GM19193 (cell line): Measurements from ENCODE around the gene ZFPM1.

Experiments
- POLR2A ChIP-seq: IDR thresholded peaks from 4 replicates; pipeline ENCODE4 v1.6.1; 2011; ENCODE audit not compliant: insufficient read depth, insufficient read length; ENCODE audit errors: extremely low read depth

Gene ZFPM1

GRCh38 chr16:88437367-88437964 is 15.6 kb upstream of the ZFPM1 start:
- no peak for TF ChIP-seq POLR2A

DNA sequence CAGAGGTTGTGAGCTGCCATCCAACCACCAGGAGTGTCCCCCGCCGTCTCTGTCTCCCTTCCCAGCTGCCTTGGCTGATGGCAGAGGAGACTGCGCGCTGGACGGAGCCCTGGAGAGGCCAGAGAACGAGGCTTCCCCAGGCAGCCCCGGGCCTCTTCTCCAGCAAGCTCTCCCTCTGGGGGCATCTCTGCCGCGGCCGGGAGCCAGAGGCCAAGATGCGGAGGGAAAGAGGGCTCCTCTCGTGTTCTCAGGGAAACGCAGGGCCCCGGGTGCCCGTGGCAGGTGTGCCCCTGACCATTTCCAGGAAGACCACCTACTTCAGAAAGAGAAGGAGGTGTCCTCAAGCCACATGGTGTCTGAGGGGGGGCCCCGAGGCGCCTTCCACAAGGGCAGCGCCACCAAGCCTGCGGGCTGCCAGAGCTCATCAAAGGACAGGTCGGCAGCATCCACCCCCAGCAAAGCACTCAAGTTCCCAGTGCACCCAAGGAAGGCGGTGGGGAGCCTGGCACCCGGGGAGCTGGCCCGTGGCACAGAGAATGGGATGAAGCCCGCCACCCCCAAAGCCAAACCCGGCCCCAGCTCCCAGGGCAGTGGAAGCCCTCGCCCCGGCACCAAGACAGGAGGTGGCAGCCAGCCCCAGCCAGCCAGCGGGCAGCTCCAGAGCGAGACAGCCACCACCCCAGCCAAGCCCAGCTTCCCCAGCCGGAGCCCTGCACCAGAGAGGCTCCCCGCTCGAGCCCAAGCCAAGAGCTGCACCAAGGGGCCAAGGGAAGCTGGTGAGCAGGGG is 14.8 kb upstream of the ZFPM1 start:
- no peak for TF ChIP-seq POLR2A

- no peak for TF ChIP-seq POLR2A
Measured at GRCh38 chr16:88439016-88439415, 14.1 kb upstream of the ZFPM1 start.

GRCh38 chr16:88439706-88440105 is 13.4 kb upstream of the ZFPM1 start:
- TF ChIP-seq POLR2A = no peak

DNA sequence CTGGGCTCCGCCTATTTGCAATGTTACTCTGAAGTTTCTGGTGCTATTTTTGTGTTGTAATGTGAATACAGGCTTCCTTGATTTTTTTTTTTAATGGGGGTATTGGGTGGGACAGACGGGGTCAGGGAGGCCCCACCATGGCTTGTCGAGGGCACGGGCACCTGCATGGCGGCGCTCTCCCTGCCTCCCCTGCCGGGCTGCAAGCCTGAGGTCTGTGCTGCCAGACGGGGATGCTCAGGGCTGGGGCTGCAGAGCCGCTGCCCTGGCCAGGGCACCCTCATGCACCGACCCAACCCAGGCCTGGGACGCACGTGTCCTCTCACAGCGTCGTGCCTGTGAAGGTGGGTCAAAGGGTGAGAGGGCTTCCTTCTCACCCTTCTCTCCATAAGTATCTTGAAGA is 13.0 kb upstream of the ZFPM1 start:
- no peak for TF ChIP-seq POLR2A

DNA sequence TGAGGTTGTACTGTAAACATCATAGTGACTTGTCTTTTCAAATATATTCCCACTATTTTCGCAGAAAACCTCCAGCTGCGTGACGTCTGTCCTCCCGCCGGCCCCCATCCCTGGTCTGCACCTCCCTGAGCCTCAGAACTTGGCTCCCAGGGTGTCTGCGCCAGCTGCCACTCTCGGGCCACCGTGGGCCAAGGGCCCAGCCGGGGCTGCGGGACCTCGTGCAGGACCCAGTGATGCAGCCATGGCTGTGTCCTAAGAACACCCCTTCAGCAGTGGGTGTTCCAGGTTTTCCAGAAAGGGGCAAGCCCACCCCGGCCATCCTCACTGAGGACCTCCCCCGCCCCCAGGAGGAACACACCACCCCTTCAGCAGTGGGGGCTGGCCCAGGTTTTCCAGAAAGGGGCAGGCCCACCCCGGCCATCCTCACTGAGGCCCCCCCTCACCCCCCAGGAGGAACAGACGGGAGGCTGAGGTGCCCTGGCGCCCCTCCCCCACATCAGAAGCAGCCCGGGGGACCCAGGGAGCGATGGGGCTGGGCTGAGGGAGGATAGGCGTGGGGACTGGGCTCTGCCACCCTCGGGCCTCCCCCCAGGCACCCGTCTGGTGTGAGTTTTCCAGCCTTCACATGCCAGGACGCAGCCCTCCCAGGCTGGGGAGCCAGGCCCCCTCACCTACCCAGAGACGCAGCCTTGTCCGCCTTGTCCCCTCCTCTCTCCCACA is 12.2 kb upstream of the ZFPM1 start:
- TF ChIP-seq POLR2A = no peak

GRCh38 chr16:88441460-88441859 is 11.6 kb upstream of the ZFPM1 start:
- no peak for TF ChIP-seq POLR2A

DNA sequence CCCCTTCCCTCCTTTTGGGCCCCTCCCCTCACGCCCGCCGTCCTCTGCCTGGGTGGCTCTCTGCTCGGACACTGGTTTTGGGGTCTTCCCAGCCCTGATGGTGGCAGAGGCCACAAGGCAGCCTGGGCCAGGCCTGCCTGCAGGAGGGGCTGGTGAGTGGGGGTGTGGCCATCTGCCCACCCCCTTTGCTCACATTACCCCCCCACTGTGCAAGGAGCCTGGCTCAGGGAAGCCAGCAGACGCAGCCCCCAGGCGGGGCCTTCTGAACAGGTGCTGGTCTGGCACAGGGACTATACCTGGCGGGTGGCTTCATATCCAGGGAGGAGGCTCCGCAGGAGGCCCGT is 10.7 kb upstream of the ZFPM1 start:
- TF ChIP-seq POLR2A = no peak

DNA sequence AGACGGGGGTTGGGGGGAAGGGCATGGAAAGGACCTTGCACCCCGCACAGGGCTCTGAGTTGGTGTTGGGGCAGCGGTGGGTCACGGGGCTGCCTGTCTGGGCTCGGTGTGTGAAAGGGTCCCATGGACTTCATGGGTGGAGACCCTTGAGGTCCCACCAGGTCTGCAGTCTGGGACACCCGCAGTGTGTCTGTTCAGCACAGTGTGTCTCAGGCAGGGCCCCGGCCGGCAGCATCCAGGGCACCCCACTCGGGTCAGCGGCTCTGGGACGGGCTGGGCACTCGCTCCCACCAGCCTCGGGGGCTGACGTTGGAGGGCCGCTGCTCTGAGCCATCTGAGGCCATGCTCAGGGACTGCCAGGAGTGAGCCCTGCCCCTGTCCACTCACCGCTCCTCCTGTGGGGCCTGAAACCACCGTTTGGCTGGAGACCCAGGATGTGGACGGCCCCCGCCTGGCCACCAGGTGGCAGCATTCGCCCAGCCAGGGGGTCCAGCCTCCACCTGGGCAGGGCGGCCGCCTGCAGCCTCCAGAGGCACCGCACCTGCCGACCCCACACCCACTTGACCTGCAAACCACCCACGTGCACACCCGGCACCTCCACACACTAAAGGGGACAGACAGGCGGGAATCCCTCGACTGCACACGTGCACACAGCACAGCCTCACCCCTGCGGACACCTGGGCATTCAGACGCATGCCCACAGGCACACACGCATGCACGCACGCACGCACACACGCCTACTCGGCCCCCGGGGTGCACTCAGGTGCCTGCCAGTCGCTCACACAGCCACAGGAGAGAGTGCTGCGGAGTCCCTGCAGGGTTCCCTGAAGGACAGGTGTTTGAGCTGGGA is 10.1 kb upstream of the ZFPM1 start:
- no peak for TF ChIP-seq POLR2A

DNA sequence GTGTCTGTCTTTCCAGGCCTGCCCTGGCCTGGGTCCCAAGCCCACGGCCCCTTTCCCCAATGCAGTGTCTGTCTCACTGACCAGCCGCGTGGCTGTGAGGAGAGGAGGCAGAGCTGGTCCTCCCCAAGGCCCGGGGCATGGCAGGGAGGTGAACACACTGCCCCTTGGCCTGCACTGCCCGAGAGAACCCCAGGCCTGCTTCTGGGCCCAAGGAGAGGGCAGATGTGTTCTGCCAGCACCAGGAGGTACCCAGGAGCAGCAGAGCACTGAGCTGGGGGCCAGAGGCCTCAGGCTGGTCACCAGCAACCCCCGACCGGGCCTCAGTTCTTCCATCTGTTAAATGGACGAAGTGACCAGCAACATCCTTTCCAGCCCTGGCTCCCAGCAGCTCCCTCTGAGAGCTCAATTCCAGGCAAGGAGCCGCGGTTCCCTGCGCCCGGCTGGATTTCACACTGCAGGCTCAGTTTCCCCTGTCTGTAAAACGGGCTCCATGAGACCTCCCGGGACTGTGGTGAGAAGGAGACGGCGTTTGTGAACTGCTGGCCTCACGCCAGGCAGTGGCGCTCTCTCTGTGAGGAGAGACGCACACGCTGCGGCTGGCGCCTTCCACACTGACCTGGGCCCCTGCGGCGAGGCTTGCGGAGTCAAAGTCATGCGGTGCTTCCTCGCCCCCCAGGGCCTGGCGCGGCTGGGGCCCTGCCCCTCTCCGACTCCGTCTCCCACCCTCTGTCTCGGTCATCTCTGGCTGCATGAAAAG is 8.1 kb upstream of the ZFPM1 start:
- TF ChIP-seq POLR2A = no peak

GRCh38 chr16:88445583-88445960 is 7.5 kb upstream of the ZFPM1 start:
- TF ChIP-seq POLR2A = no peak

DNA sequence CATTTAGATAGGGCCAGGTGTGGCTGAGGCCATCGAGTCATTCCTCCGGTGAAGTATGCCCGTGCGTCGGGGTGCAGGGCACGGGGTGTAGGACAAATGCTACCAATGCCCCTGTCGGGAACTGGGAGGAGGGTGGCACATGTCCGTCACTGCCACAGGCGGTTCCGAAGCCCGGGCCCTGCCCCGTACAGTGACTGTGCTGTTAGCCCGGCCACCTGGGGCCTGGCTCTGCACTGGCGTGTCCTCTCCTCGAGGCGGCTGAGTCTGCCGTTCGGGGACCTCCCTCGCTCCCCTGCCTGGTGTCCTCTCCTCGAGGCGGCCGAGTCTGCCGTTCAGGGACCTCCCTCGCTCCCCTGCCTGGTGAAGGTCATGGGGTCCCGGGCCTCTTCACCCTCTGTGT is 7.0 kb upstream of the ZFPM1 start:
- no peak for TF ChIP-seq POLR2A

- TF ChIP-seq POLR2A = no peak
Measured at GRCh38 chr16:88446736-88447135, 6.3 kb upstream of the ZFPM1 start.

DNA sequence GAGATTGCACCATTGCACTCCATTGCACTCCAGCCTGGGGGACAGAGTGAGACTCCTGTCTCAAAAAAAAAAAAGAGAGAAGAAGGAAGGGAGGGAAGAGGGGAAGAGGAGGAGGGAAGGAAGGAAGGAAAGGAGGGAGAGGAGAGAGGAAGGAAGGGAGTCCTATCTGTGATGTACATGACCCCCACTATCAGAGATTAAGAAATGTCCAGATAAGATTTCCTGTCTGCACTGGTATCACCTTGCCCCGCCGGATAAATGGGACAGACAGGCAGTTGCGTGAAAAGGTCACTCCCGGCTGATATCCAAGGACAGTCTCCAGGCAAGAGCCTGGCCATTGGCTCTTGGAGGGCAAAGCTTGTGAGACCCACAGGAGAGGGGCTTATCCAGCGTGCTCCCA is 5.2 kb upstream of the ZFPM1 start:
- no peak for TF ChIP-seq POLR2A
